GM10248 (cell line): ENCODE measurements around the gene KCNJ5.

ENCODE experiments used
- CTCF ChIA-PET: fragments of 300-600 bp; sonication (Branson Sonifier 250); formaldehyde crosslinking; extraction: SDS; loops from one replicate; lab custom pipeline; 2021; ENCODE audit warnings: antibody characterized with exemption; lab: Yijun Ruan, JAX
- POLR2A ChIA-PET: fragments of 350-650 bp; sonication (Branson Sonifier 250); formaldehyde crosslinking; extraction: SDS; loops from one replicate; lab custom pipeline; 2020; ENCODE audit warnings: antibody characterized with exemption; lab: Yijun Ruan, JAX
- DNase-seq: peaks from one replicate; pipeline ENCODE4 v3.0.0; 2012; ENCODE audit errors: extremely low spot score
- TF ChIP-seq, protein P1 (sequence below): IDR thresholded peaks from 2 replicates; pipeline ENCODE4 v1.5.1; 2012; ENCODE audit warnings: mild to moderate bottlenecking, low read depth; ENCODE audit errors: extremely low read depth, missing control alignments, control extremely low read depth

The KCNJ5 gene

DNA sequence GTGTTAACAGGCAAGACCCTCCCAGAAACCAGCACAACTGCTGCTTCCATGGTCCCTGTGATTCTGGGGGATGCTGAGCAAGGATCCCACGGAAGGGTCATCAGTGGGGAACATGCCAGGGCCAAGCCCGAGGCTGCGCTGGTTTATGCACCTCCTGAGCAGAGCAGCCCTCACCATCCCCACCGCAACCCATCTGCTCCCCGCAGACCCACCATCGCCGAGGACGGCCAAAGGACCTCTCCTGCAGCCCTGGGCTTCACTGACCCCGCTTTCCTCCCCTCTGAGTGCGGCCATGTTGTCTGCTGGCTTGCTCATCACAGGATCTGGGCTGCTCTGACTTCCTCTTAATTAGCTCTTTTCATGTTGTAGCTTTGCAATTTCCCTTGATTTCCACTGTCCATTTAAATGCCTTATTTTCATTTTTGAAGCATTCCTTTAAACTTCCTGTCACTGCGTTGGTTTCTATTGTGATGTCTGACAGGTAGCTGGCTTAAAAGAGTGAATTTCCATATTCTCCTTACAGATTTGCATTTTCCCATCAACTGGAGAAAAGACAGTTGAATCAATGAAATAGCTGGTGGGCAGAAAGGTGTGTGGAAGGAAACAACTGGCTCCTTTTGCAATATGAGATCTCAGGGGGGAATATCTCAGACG is 36.7 kb downstream of the KCNJ5 start:
- no peak for DNase-seq
- CTCF ChIA-PET: interaction anchor here (1.1 to 1.6 kb wide), 4 partner anchors 8 to 43 kb away, joined by 3 to 4 read pairs (median 4); no protein-coding TSS in a partner anchor
- TF ChIP-seq, protein P1, sequence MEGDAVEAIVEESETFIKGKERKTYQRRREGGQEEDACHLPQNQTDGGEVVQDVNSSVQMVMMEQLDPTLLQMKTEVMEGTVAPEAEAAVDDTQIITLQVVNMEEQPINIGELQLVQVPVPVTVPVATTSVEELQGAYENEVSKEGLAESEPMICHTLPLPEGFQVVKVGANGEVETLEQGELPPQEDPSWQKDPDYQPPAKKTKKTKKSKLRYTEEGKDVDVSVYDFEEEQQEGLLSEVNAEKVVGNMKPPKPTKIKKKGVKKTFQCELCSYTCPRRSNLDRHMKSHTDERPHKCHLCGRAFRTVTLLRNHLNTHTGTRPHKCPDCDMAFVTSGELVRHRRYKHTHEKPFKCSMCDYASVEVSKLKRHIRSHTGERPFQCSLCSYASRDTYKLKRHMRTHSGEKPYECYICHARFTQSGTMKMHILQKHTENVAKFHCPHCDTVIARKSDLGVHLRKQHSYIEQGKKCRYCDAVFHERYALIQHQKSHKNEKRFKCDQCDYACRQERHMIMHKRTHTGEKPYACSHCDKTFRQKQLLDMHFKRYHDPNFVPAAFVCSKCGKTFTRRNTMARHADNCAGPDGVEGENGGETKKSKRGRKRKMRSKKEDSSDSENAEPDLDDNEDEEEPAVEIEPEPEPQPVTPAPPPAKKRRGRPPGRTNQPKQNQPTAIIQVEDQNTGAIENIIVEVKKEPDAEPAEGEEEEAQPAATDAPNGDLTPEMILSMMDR: no peak
- POLR2A ChIA-PET: no interaction called here

DNA sequence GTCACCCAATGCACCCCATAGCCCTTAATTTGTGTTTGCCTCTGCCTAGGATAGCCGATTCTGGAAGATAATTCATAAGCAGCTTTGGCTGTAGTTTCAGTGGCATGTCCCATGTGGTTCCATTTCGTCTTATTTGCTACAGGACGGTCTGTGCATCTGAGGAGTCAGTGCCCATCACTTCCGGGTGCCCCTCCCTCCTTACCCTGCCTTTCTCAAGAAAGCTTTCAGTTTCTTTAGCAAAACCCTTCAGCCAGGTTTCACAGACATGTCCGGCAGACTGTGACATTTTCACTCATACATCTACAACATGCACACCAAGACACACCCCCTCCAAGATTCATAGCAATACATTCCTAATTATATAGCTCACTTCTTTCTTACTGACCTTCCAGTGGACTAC is 37.2 kb downstream of the KCNJ5 start:
- ChIA-PET CTCF (interaction anchor here (0.9 to 1.6 kb wide), 5 partner anchors 9 to 43 kb away, joined by 3 to 4 read pairs (median 3); no protein-coding TSS in a partner anchor), POLR2A (no interaction called here)
- TF ChIP-seq, protein P1: no peak
- DNase-seq: peak; percentile 72

DNA sequence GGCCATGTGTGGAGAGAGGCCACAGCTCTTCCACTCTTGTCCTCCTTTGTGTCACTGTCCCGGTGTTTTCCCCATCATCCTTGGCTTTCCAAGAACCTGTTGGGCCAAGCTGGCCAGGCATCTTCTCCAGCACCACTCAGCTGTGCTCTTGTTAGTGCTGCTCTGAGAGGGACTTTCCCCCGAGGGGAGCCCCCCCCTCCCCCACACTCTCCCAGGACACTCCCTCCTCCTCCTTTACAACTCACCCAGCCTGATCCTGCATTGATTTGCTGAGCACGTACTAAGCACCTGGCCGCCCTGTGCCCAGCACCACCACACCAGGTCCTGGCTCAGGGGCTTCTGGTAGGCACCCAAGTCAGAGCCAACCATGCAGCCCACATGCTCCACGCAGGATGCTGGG is 38.3 kb downstream of the KCNJ5 start:
- CTCF ChIA-PET: interaction anchor here (1.0 kb wide), 1 partner anchor 45 kb away, joined by 5 read pairs; no protein-coding TSS in a partner anchor
- TF ChIP-seq, protein P1: no peak
- peak; percentile 58 for DNase-seq
- POLR2A ChIA-PET: no interaction called here

DNA sequence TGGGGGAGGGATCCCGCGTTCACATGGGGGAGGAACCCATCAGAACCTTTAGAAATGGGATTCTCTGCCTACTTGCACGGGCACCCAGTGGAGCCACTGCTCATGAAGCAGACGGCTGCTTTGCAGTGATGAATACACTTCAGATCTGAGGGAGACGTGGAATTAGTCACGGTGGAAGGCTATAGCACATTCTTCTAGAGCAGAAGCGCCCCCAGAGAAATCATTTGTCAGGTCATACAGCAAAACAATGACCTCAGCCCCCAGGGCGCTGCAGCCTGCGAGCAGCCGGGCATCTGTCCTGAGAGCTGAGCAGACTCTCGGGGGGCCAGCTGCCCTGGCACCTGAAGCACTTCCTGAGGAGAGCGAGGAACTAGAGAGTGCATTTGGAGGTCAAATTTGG is 38.8 kb downstream of the KCNJ5 start:
- ChIA-PET POLR2A (no interaction called here), CTCF (interaction anchor here (1.0 kb wide), 1 partner anchor 45 kb away, joined by 5 read pairs; no protein-coding TSS in a partner anchor)
- no peak for DNase-seq
- TF ChIP-seq, protein P1: no peak

DNA sequence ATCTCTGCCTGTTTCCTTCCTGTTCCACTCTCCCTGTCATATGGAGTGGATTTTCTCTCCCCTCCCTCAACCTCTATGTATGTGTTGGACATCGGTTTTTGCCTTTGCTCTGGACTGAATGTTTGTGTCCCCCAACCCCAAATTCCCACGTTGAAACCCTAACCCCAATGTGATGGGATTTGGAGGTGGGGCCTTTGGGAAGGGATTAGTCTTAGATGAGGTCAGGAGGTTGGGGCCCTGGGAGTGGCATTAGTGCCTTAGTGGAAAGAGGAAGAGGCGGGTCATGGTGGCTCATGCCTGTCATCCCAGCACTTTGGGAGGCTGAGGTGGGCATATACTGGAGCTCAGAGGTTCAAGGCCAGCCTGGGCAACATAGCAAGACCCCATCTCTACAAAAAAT is 39.9 kb downstream of the KCNJ5 start:
- TF ChIP-seq, protein P1: no peak
- CTCF ChIA-PET: no interaction called here
- no peak for DNase-seq
- POLR2A ChIA-PET: no interaction called here

DNA sequence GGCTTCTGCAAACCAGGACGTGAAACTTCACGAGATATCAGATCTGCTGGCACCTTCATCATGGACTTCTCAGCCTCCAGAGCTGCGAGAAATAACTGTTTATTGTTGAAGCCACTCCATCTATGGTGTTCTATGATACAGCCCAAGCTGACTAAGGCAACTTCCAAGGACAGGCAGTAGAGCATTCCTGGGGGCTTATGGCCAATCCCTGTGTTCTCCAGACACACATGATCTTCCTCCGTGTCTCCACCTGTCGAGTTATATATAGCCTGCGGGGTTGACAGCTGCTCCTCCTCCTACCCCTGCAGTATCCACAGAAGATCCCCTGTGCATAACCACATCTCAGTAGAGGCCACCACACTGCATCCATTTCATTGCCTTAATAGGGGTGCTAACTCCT is 40.5 kb downstream of the KCNJ5 start:
- POLR2A ChIA-PET: no interaction called here
- DNase-seq: no peak
- TF ChIP-seq, protein P1: no peak
- CTCF ChIA-PET: no interaction called here
